Activated naive CD8-positive, alpha-beta T cell (primary cell): Measurements from ENCODE around the gene MGAT5B.
"Not testable (repeated sequence)": the region's sequence is repeated elsewhere in the genome, so short reads cannot be mapped to it uniquely, and the experiment has no call there.

Source experiments
- H3K27ac Mint-ChIP-seq: one replicate; pipeline ENCODE4 v1.8.0; 2021; ENCODE audit warnings: mixed read lengths
- H3K27me3 Mint-ChIP-seq: one replicate; pipeline ENCODE4 v1.8.0; 2021; ENCODE audit warnings: mixed read lengths
- H3K36me3 Mint-ChIP-seq: one replicate; pipeline ENCODE4 v1.8.0; 2021; ENCODE audit warnings: mixed read lengths
- H3K4me1 Mint-ChIP-seq: one replicate; pipeline ENCODE4 v1.8.0; 2021; ENCODE audit warnings: low read depth, mixed read lengths
- H3K4me3 Mint-ChIP-seq: one replicate; pipeline ENCODE4 v1.8.0; 2021; ENCODE audit warnings: mild to moderate bottlenecking, mixed read lengths
- H3K9me3 Mint-ChIP-seq: one replicate; pipeline ENCODE4 v1.8.0; 2021; ENCODE audit warnings: low read depth, mixed read lengths

MGAT5B gene

DNA sequence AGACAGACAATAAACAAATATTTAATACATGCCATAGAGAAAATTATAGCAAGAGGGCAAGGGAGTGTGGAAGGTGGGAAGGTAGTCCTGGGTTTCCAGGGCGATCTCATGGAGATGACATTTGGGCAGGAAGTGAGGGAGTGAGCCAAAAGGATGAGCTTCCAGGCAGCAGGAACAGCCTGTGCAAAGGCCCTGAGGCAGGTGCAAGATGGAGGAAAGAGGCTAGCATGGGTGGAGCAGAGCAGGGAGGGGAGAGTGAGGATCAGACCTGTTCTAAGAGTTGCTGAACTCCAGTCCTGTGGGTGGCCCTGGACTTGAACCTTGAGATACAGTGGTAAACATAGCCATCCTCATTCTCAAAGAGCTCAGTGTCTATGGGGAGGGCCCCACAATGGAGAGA is 94.7 kb downstream of the MGAT5B start:
- Mint-ChIP-seq H3K4me3 (no peak overlapping the region), H3K36me3 (no peaks in the 10 kb centered on the region), H3K4me1 (no peaks in the 10 kb centered on the region), H3K9me3 (no peaks in the 10 kb centered on the region), H3K27ac (no peak overlapping the region), H3K27me3 (no peaks in the 10 kb centered on the region)

DNA sequence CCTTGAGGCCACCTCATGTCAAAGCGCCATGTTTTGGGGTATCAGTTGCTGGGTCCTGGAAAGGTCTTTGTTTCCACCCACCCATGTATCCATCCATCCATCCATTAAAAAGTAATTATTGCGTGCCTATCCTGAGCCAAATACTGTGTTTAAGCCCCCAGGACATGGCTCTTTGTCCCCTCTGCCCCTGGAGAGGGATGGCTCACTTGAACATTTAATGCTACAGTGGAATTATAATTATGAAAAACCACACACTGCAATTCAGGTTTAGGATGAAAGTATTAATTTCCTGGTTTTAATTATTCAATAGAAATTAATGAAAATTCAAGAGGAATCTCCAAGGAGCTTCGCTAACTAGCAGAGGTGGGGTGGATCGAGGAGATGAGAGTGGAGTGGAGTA is 97.8 kb downstream of the MGAT5B start:
- H3K27ac Mint-ChIP-seq = no peak overlapping the region
- peaks cover 16% of the 10 kb centered on the region for H3K4me1 Mint-ChIP-seq
- no peaks in the 10 kb centered on the region for H3K9me3 Mint-ChIP-seq
- H3K36me3 Mint-ChIP-seq = no peaks in the 10 kb centered on the region
- H3K4me3 Mint-ChIP-seq = no peak overlapping the region
- no peaks in the 10 kb centered on the region for H3K27me3 Mint-ChIP-seq

DNA sequence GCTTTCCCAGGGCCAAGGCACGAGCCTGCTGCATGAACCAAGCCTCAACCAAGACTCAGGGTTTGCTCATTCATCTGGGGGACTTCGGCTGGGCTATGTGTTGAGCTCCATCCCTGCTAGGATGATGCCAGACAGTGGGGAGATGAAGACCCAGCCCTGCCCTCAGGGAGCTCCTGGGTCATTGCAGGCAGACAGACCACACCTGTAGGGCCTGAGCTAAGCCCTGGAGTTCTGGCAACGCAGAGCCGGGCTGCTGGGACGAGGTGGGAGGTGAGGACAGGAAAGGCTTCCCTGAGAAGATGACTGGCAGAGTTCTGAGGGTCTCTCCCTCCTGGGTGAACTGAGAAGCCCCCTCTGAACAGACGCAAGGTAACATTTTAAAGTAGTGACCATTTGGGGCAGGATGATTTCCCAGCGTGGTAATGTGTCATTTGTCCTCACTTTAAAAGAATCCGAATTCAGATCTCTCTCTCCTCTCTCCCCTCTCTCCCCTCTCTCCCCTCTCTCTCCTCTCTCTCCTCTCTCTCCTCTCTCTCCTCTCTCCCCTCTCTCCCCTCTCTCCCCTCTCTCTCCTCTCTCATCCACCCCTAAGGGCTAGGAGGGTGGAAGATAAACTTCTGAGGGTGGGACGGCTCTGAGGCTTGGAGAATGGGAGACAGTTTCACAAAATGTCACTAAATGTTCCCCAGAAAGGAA is 98.4 kb downstream of the MGAT5B start:
- Mint-ChIP-seq H3K36me3 (no peaks in the 10 kb centered on the region), H3K27ac (no peak overlapping the region), H3K27me3 (no peaks in the 10 kb centered on the region), H3K4me3 (no peak overlapping the region), H3K9me3 (no peaks in the 10 kb centered on the region), H3K4me1 (peaks cover 16% of the 10 kb centered on the region)

DNA sequence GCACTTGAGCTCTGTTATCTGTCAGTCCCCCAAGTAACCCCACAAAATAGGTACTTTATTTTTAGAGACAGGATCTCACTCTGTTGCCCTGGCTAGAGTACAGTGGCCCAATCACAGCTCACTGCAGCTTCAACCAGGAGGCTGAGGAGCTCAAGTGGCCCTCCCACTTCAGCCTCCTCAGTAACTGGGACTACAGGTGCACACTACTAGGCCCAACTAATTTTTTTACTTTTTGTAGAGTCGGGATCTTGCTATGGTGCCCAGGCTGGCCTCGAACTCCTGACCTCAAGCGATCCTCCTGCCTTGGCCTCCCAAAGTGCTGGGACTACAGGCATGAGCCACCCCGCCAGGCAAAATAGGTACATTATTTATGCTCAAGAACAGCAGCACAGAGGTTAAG is 99.6 kb downstream of the MGAT5B start:
- peaks cover 16% of the 10 kb centered on the region for H3K4me1 Mint-ChIP-seq
- H3K27ac Mint-ChIP-seq = no peak overlapping the region
- no peak overlapping the region for H3K4me3 Mint-ChIP-seq
- no peaks in the 10 kb centered on the region for H3K27me3 Mint-ChIP-seq
- no peaks in the 10 kb centered on the region for H3K9me3 Mint-ChIP-seq
- H3K36me3 Mint-ChIP-seq = no peaks in the 10 kb centered on the region

DNA sequence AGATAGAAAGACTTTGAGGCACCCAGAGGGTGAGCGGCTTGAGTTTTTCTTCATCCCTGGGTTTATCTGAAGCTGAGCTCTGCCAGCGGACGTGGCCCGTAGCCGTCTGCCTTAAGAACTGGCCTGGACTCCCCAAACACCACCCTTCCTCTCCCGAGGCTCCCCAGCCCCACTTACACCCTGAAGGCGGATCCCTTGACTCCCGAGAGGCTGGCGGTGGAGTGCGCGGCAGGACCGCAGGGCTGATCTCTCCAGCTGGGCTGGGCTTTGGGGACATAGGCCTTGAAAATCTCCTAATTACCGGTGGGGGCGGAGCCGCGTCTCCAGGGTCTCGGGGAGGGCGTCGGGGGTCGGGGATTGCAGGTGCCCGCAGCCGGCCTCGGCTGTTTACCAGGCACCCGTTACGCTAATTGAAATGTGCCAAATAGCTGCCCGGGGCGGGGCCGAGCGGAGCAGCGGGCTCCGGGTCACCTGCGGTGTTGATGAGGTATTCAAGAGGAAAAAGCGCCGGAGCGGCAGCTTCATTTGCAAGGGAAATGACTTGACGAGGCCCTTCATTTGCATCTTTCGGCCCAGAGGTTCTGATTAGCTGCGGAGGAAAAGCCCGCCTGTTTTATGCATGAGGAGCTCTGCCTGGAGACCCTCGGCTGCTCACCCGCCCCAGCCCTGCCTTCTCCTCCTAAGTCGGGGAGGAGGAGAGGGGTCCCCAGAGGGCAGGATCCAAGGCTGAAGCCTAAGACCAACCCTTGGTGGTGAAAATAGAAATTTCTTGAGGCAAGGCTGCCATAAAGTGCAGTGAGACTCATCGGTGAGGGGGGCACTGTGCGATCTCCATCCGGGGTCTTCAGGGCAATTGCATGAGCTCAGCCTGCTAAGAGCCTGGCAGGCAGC is 100.7 kb downstream of the MGAT5B start:
- peak overlapping the region; percentile 84 for H3K4me3 Mint-ChIP-seq
- H3K36me3 Mint-ChIP-seq = no peaks in the 10 kb centered on the region
- H3K27me3 Mint-ChIP-seq = no peaks in the 10 kb centered on the region
- H3K9me3 Mint-ChIP-seq = no peaks in the 10 kb centered on the region
- H3K4me1 Mint-ChIP-seq = peaks cover 16% of the 10 kb centered on the region
- no peak overlapping the region for H3K27ac Mint-ChIP-seq

DNA sequence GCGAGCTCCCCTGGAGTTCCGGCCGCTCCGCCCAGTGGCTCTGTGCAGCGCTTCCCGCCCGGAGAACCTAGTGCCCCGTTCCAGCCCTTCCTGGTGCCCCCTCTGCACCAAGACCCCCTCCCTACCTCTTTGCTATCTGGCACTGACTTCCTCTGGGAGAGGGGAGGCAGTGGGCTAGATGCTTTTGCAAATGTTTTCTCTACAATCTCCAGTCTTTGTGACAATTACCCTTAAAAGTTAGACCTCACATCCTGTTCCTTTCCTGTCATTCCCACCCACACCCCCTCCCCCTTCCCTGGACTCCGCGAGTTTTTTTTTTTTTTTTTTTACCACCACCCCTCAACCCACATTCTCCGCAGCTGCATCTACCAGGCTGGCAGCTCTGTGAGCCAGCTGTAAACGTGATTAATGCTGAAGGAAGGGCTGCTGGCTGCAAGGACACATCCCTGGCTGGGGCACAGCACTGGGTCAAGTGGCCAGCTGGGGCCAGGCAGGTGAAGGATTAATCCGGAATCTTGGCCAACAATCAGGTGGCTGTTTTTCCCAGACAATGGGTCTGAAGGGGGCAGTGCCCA is 101.5 kb downstream of the MGAT5B start:
- H3K36me3 Mint-ChIP-seq = no peaks in the 10 kb centered on the region
- peaks cover 16% of the 10 kb centered on the region for H3K4me1 Mint-ChIP-seq
- no peak overlapping the region for H3K27ac Mint-ChIP-seq
- no peaks in the 10 kb centered on the region for H3K27me3 Mint-ChIP-seq
- peak overlapping the region; percentile 84 for H3K4me3 Mint-ChIP-seq
- H3K9me3 Mint-ChIP-seq = no peaks in the 10 kb centered on the region

DNA sequence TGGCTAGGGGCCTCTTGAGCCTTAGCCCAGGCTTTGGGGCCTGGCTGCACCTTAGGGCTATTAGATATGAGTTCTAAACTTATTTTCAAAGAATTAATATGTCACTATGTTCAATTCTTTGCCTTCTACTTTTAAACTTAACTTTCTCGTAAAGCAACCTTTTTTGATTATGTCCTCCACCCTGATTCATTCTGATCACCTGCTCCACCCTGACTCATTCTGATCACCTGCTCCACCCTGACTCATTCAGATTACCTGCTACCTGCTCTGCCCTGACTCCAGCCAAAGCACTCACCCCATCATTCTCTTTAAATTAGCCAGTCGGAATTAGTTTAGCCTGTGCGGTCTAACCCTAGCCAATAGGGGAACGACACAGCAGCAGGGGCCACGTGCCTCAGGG is 102.0 kb downstream of the MGAT5B start:
- not testable (repeated sequence) for H3K9me3 Mint-ChIP-seq, H3K27me3 Mint-ChIP-seq, H3K36me3 Mint-ChIP-seq, H3K27ac Mint-ChIP-seq
- peaks cover 16% of the 10 kb centered on the region for H3K4me1 Mint-ChIP-seq
- H3K4me3 Mint-ChIP-seq = peak overlapping the region; percentile 70

DNA sequence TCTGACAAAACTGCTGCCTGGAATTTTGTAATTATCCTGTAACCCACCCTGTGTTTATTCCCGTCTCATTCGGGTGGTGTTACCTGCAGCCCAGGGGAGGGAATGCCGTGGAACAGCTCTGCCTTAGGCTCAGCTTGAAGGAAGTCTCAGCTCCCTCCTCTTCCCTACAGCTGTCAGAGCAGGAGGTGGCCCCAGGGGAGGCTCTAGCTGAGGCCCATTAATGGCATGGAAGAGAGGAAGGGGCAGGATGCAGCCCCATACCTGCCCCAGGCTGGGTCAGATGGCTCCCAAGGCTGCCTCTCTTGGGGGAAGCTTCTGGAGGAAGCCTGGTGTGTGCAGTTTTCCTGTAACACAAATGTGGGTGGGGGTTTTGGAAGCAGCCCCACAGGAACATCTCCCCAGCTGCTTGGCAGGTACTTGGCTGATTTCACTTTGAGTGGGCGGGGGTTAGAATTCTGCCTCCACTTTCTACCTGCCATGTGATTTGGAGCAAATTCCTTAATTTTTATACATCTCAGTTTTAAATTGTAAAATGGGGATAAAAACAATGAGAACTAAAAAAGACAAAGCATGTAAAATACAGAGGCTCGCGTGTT is 103.9 kb downstream of the MGAT5B start:
- H3K9me3 Mint-ChIP-seq = no peaks in the 10 kb centered on the region
- H3K27me3 Mint-ChIP-seq = no peaks in the 10 kb centered on the region
- H3K27ac Mint-ChIP-seq = no peak overlapping the region
- H3K4me1 Mint-ChIP-seq = peaks cover 16% of the 10 kb centered on the region
- no peaks in the 10 kb centered on the region for H3K36me3 Mint-ChIP-seq
- no peak overlapping the region for H3K4me3 Mint-ChIP-seq

DNA sequence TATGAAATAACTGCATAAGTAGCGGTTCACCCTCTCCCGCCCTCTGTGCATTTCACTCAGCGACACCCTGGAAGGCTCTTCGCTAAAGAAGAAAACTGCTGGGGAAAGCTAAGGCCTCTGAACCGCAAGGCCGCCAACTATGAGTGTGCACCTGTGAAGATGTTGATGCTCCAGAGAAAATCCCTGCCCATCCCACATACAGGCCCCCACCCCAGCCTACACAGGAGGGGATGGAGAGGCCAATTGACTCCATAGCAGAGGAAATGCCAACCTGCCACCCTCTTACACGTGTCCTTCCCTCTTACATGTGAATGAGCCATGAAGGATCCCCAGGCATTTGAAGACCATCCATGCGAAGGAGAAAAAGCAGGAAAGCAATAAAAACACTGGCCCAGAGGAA is 104.8 kb downstream of the MGAT5B start:
- H3K36me3 Mint-ChIP-seq = no peaks in the 10 kb centered on the region
- peaks cover under 1% of the 10 kb centered on the region for H3K9me3 Mint-ChIP-seq
- no peak overlapping the region for H3K4me3 Mint-ChIP-seq
- H3K27ac Mint-ChIP-seq = no peak overlapping the region
- H3K27me3 Mint-ChIP-seq = no peaks in the 10 kb centered on the region
- peaks cover 16% of the 10 kb centered on the region for H3K4me1 Mint-ChIP-seq

DNA sequence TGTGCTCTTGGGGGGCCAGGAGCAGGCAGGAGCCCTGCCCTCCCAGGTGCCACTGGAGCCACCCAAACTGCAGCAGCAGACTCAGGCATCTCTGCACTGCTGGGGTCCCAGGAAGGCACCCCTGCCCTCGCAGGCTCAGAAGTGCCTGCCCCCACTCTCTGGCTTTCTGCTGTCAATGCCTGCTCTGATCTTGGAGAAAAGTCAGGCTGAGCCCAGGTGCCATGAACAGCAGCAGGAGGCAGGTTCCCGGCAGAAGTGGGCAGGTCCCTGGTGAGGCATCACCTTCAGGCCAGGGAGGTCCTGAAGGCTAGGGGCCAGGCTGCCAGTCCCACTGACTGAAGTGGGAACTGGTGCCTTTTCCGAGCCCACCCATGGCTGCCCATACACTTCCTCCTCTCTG is 106.5 kb downstream of the MGAT5B start:
- H3K27me3 Mint-ChIP-seq = no peaks in the 10 kb centered on the region
- H3K9me3 Mint-ChIP-seq = peaks cover 4% of the 10 kb centered on the region
- no peak overlapping the region for H3K4me3 Mint-ChIP-seq
- H3K4me1 Mint-ChIP-seq = peaks cover 7% of the 10 kb centered on the region
- H3K27ac Mint-ChIP-seq = no peak overlapping the region
- H3K36me3 Mint-ChIP-seq = peaks cover 8% of the 10 kb centered on the region

DNA sequence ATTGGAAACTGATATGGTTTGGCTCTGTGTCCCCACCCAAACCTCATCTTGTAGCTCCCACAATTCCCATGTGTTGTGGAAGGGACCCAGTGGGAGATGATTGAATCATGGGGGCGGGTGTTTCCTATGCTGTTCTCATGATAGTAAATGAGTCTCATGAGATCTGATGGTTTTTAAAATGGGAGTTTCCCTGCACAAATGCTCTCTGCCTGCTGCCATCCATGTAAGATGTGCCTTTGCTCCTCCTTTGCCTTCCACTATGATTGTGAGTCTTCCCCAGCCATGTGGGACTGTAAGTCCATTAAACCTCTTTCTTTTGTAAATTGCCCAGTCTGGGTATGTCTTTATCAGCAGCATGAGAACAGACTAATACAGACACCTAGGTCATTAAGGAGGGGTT is 109.8 kb downstream of the MGAT5B start:
- H3K4me1 Mint-ChIP-seq = peaks cover 12% of the 10 kb centered on the region
- not testable (repeated sequence) for H3K9me3 Mint-ChIP-seq, H3K27ac Mint-ChIP-seq, H3K4me3 Mint-ChIP-seq, H3K36me3 Mint-ChIP-seq, H3K27me3 Mint-ChIP-seq

DNA sequence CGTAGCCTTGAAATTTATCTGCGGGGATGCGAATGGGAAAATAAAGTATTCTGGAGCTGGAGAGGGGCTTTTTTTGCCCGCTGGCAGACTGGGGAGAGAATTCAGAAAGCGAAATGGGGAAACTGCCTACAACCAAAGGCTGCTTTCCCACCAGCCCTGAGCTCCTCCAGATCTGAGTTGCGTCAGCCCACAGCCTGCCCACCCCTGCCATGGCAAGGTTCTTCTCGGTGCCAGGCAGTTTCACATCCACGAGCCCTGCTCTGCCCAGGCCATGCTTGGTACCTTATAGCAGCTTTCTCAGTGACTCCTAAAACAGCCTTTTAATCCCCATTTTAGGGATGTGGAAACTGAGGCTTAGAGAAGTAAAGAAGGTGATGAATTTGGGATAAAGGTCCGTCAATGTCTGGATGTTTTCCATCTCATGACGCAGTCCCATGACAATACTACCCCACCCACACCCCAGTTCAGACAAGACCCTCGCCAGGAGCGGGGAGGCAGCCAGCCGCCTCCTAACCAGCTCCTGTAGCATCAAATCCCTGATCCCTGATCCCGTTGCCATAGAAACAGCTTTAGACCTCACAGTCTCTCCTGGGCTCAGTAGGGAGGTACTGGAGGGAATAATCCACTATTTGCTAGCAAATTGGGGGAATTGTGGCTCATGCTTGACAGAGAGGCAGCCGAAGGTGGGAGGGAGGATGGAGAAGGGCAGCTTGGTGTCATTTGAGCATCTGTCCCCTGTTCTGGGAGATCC is 113.5 kb downstream of the MGAT5B start:
- no peak overlapping the region for H3K27ac Mint-ChIP-seq
- peaks cover 17% of the 10 kb centered on the region for H3K4me1 Mint-ChIP-seq
- H3K9me3 Mint-ChIP-seq = peaks cover 4% of the 10 kb centered on the region
- no peaks in the 10 kb centered on the region for H3K27me3 Mint-ChIP-seq
- peaks cover 8% of the 10 kb centered on the region for H3K36me3 Mint-ChIP-seq
- no peak overlapping the region for H3K4me3 Mint-ChIP-seq

DNA sequence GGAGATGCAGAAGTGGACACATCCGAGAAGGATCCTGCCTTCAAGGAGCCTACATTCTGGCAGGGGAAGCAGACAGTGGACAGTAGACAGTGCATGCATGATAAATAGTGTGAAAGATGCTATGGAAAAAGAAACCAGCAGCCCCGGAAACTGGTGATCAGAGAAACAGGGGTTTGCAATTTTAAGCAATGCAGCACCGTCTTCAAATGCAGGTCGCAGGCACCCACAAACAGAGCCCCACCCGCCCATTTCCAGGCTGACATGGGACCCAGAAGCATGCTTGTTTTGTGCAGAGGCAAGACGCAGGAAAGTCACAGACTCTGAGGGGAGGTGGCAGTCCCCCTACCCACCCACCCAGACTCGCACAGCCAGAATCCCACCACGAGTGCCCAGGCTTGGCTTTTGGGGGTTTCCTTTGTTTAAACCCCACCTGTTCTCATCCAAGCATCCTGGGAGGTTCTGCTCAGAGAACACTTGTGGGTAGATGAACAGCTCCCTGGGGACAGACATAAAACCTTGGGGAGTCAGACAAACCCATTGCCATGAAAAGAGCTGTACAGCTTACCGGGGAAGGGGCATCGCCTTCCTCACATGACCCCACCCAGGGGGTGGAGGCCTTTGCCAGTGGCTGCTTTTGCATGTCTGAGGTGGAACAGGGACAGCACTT is 114.3 kb downstream of the MGAT5B start:
- Mint-ChIP-seq H3K27ac (peak overlapping the region; percentile 28), H3K27me3 (no peaks in the 10 kb centered on the region), H3K36me3 (peaks cover 8% of the 10 kb centered on the region), H3K9me3 (peaks cover 4% of the 10 kb centered on the region), H3K4me1 (peaks cover 17% of the 10 kb centered on the region), H3K4me3 (peak overlapping the region; percentile 13)

DNA sequence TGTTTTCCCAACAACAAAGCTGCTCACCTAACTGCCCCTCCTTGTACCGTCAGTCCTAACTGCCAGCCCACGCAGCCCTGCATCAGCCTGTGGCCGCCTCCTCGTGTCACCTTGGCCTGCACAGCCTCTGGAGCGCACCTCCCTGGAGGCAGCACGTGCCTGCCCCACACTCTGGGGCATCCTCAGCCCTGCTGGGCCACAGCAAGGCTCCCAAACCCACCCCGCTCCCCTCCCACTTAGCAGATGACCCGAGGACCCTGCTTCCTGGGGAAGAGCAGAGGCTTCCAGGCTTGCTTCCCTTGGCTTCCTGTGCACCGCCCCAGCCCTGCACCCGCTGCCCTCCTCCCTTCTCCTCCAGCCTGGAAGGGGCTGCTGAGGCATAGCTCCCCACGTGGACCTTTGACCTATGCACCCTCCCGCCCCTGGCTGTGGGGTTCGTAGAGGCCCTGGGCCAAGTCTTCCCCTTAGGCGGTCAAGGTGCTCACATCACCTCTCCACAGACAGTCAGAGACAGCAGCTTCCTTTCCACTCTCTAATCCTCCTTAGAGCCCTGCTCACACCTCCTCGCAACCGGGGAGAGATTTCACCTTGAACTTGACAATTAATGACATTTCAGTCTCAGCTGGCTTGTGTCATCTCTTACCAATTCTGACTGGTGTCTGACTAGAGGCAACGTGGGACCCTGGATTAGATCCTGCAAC is 115.0 kb downstream of the MGAT5B start:
- H3K27me3 Mint-ChIP-seq = no peaks in the 10 kb centered on the region
- H3K36me3 Mint-ChIP-seq = peaks cover 6% of the 10 kb centered on the region
- peaks cover 2% of the 10 kb centered on the region for H3K9me3 Mint-ChIP-seq
- peak overlapping the region; percentile 62 for H3K27ac Mint-ChIP-seq
- peaks cover 17% of the 10 kb centered on the region for H3K4me1 Mint-ChIP-seq
- H3K4me3 Mint-ChIP-seq = no peak overlapping the region
